Body of pancreas (tissue), 4 donors: Measurements from ENCODE around the gene AMER2. TPM values are rescaled to one million over a fixed set of nuclear protein-coding genes. Genes with fewer than 3 reads are reported as not detected.
"Not testable (repeated sequence)": the region's sequence is repeated elsewhere in the genome, so short reads cannot be mapped to it uniquely, and the experiment has no call there.

Source experiments
- ATAC-seq: fragments of 150-250 bp; one replicate; pipeline ENCODE4 v1.9.1; 2016
- DNase-seq, 4 donors: peaks; one replicate each; pipeline ENCODE4 v3.0.0-alpha.2; 2019
- H3K27ac ChIP-seq, 4 donors: fragments of 200-600 bp; sonication (generic); 1 replicate in 3 of 4; 2 replicates in 1 of 4; pipeline versions ENCODE4 v1.5.1 to v1.6.1; 2016 to 2019; ENCODE audit warnings: mild to moderate bottlenecking in 1 of 4, mixed read lengths in 1 of 4, moderate library complexity in 1 of 4
- H3K27me3 ChIP-seq, 2 donors: fragments of 200-600 bp; sonication (generic); one replicate each; pipeline ENCODE4 v1.6.0; 2016; ENCODE audit warnings: mild to moderate bottlenecking in 1 of 2
- H3K36me3 ChIP-seq, 2 donors: fragments of 200-600 bp; sonication (generic); replicated peaks in 1 of 2; 2 replicates each; pipeline ENCODE4 v1.5.1; 2016; ENCODE audit warnings: low read depth in 2 of 2; ENCODE audit not compliant: insufficient read depth in 1 of 2
- H3K4me1 ChIP-seq: fragments of 200-600 bp; sonication (generic); one replicate; pipeline ENCODE4 v1.6.0; 2016
- H3K4me3 ChIP-seq, 2 donors: fragments of 200-600 bp; sonication (generic); 1 replicate in 1 of 2; 2 replicates in 1 of 2; pipeline ENCODE4 v1.5.1; 2016 to 2019
- H3K9me3 ChIP-seq, 3 donors: fragments of 200-600 bp; sonication (generic); 1 replicate in 2 of 3; 2 replicates in 1 of 3; pipeline ENCODE4 v1.5.1; 2016
- CTCF ChIP-seq, 7 experiments: fragments of 450-650 bp in 4 of 7; fragments of 200-600 bp in 3 of 7; sonication (generic) in 3 of 7; IDR thresholded peaks; one replicate each; pipeline ENCODE4 v1.5.1; 2016 to 2019; ENCODE audit warnings: antibody characterized with exemption in 7 of 7
- POLR2A ChIP-seq, 3 donors: fragments of 450-650 bp; IDR thresholded peaks; one replicate each; pipeline ENCODE4 v1.6.1; 2016; ENCODE audit warnings: antibody characterized with exemption in 3 of 3, mild to moderate bottlenecking in 2 of 3
- WGBS, 2 donors: methylation state at CpG; one replicate each; pipeline ENCODE4 v1.1.5; 2017; 5-methylcytosine and 5-hydroxymethylcytosine counted together
- intact Hi-C: fragments of 100-400 bp; cut with DNase I; formaldehyde crosslinking; loops from one replicate; pipeline ENCODE4 v1.15.1; 2023
- total RNA-seq, 2 donors: library from RNA; depleted of rRNA; stranded (reverse); fragments of >200 nt; gene quantifications; one replicate each; pipeline ENCODE4 v1.1.0, GENCODE V29; 2016

AMER2 gene
- total RNA-seq, 2 donors from 2014 or later: not detected

GRCh38 chr13:25167382-25168174 lies 4.5 kb downstream of the AMER2 start:
- peaks cover 0 to 18% of the 10 kb centered on the region in 2 donors for H3K27me3 ChIP-seq

GRCh38 chr13:25166306-25166705 lies 5.8 kb downstream of the AMER2 start:
- WGBS, 2 donors: 70 to 73% methylated on average over 3 of the region's 3 CpGs
- H3K27me3 ChIP-seq: peaks cover 0 to 7% of the 10 kb centered on the region in 2 donors
- DNase-seq (no peak), ATAC-seq (no peak)
- no peaks in the 10 kb centered on the region for H3K9me3 ChIP-seq
- H3K36me3 ChIP-seq: no peaks in the 10 kb centered on the region
- intact Hi-C loops: no loop called here
- H3K27ac ChIP-seq: no peak overlapping the region
- no peak for TF ChIP-seq POLR2A (IDR thresholded peaks at IDR 0.05)
- TF ChIP-seq CTCF (IDR thresholded peaks at IDR 0.05): no peak
- H3K4me1 ChIP-seq: peaks cover 8% of the 10 kb centered on the region
- H3K4me3 ChIP-seq: no peak overlapping the region

More at GRCh38 chr13:25167382-25168174, 4.5 kb downstream of the AMER2 start:
- H3K27ac ChIP-seq: no peak overlapping the region
- 73 to 79% methylated on average over 3 of the region's 3 CpGs for WGBS, 2 donors
- ATAC-seq (no peak), DNase-seq (no peak)
- TF ChIP-seq POLR2A (IDR thresholded peaks at IDR 0.05) (no peak), CTCF (IDR thresholded peaks at IDR 0.05) (no peak)
- H3K9me3 ChIP-seq: no peaks in the 10 kb centered on the region
- peaks cover 15% of the 10 kb centered on the region for H3K4me1 ChIP-seq
- H3K36me3 ChIP-seq: no peaks in the 10 kb centered on the region
- H3K4me3 ChIP-seq: no peak overlapping the region
- intact Hi-C loops: no loop called here

- Histone ChIP-seq H3K9me3 (no peaks in the 10 kb centered on the region), H3K4me1 (peaks cover 2% of the 10 kb centered on the region), H3K36me3 (no peaks in the 10 kb centered on the region), H3K27me3 (peaks cover 0 to under 1% of the 10 kb centered on the region in 2 donors), H3K27ac (no peak overlapping the region), H3K4me3 (no peak overlapping the region)
- WGBS, 2 donors: 73 to 80% methylated on average over 6 of the region's 6 CpGs
- TF ChIP-seq POLR2A (IDR thresholded peaks at IDR 0.05) (no peak), CTCF (IDR thresholded peaks at IDR 0.05) (no peak)
- ATAC-seq (no peak), DNase-seq (no peak)
- intact Hi-C loops: no loop called here
Measured at GRCh38 chr13:25165663-25166062, 6.4 kb downstream of the AMER2 start.

- H3K36me3 ChIP-seq, H3K9me3 ChIP-seq, H3K4me3 ChIP-seq, intact Hi-C loops, H3K27ac ChIP-seq, H3K4me1 ChIP-seq, ATAC-seq, H3K27me3 ChIP-seq, DNase-seq: not testable (repeated sequence)
- WGBS, 2 donors: 25 to 27% methylated on average over 5 of the region's 5 CpGs
Measured at GRCh38 chr13:25165163-25165562, 6.9 kb downstream of the AMER2 start.

- DNase-seq (no peak), ATAC-seq (no peak)
- TF ChIP-seq POLR2A (IDR thresholded peaks at IDR 0.05) (no peak), CTCF (IDR thresholded peaks at IDR 0.05) (no peak)
- Histone ChIP-seq H3K27ac (no peak overlapping the region), H3K27me3 (peaks cover 0 to 4% of the 10 kb centered on the region in 2 donors), H3K9me3 (no peaks in the 10 kb centered on the region), H3K36me3 (no peaks in the 10 kb centered on the region), H3K4me3 (no peak overlapping the region), H3K4me1 (no peaks in the 10 kb centered on the region)
- WGBS, 2 donors: 59 to 69% methylated on average over 2 of the region's 2 CpGs
- intact Hi-C loops: no loop called here
Measured at GRCh38 chr13:25157681-25158080, 14.4 kb downstream of the AMER2 start.
